A673 (cell line): Measurements from ENCODE around the gene CLEC4E.

Experiments used
- CTCF ChIP-seq: fragments of 300-800, 200-600 bp; sonication (generic); conservative IDR thresholded peaks from 2 replicates; pipeline ENCODE4 v1.5.1; 2017; ENCODE audit warnings: low read depth, mild to moderate bottlenecking, antibody characterized with exemption, low read length, moderate library complexity, mixed read lengths
- EZH2 ChIP-seq: fragments of 200-600 bp; sonication (generic); IDR thresholded peaks from 2 replicates; pipeline ENCODE4 v1.6.1; 2017; ENCODE audit warnings: borderline replicate concordance, low read depth, mild to moderate bottlenecking, mixed read lengths, antibody characterized with exemption, low read length; ENCODE audit not compliant: poor library complexity, severe bottlenecking

- TF ChIP-seq CTCF (no peak), EZH2 (no peak)
Observed at GRCh38 chr12:8561011-8561410, 20.3 kb upstream of the CLEC4E start.
